Glomerular endothelial cell (primary cell): ENCODE measurements around the gene SHROOM3. TPM values are rescaled to one million over a fixed set of nuclear protein-coding genes. Genes with fewer than 3 reads are reported as not detected.
"Not testable (repeated sequence)": the region's sequence is repeated elsewhere in the genome, so short reads cannot be mapped to it uniquely, and the experiment has no call there.

Experiments
- DNase-seq: peaks from one replicate; pipeline ENCODE4 v3.0.0-alpha.2; 2011; ENCODE audit warnings: low read depth, low spot score; ENCODE audit errors: extremely low read depth
- total RNA-seq: library from RNA; depleted of rRNA; stranded (reverse); fragments of >200 nt; gene quantifications from 2 replicates; pipeline ENCODE4 v1.2.3, GENCODE V29; 2015

The SHROOM3 gene
- total RNA-seq, 1 donor from 2014 or later = 3.8 TPM

DNA sequence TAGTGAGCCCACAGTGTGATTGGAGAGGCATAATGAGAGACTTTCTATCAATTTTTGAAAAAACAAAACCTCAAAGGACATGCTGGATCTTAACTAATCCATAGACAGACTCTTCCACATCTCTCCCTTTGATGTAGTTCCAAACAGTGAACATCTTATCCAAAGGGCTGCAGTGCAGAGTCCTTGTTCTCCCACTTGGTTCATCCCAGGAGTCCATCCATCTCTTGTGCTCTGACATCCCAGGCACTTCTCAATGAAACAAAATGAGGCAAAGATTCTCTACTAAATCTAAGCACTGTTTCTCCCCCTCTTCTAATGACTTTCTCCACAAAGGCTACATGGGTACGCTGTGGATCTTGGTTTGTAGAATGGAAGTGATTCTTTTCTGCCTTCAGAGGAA is 8.3 kb downstream of the SHROOM3 start:
- DNase-seq = no peak

DNA sequence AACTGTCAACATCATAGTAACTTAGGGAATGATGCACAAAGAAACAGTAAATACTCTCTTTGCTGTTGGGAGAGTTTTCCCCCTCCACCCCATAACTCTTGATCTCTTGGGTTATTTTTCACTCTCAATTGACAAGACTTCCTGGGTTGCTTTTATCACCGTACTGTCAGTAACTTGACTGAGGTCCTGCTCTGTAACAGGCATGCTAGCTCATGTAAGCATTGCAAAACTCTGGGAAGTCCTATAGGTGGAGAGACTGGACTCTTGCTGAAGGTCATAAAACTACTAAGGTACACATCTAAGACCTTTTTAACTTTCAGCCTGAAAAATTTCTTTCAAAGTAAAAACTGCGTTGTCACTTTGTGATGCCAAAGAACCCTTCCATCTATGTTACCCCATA is 10.9 kb downstream of the SHROOM3 start:
- no peak for DNase-seq

DNA sequence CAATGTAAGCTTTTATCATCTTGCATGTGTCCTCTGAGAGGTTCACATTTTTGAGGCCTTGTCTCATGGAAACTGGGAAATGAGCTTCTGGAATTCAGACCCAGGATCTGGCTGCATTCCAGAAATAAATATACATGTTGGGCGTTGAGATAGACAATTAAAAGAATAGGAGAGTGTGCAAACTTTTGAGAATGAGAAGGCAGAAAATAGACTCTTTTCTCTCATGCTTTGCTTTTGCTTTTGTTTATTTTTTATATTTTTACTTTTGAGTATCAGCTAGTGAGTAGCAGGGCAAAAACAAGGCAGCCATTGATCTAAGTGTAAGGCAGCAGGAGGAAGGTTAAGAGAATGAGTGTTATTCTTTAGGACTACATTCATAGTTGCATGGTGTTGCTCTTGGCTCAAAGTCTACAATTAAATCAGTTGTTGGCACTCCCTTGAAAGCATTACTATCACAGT is 12.4 kb downstream of the SHROOM3 start:
- no peak for DNase-seq

DNA sequence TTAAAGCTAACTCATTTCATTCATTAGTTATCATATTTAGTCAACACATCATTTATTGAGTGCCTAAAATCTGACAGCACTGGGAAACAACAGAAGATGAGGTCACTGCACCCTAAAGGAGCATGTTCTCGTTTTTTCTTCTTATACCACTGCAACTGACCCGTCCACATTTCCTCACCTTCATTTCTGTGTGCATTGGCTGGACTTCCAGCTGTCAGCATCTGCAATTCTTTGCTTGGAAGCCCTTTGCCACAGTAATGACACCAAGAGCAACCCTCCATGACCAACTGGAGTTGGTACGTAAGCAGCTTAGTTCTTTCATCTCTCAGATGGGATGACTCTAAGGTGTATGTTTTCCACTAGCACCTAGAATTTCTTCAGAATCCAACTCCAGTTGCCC is 13.2 kb downstream of the SHROOM3 start:
- no peak for DNase-seq

DNA sequence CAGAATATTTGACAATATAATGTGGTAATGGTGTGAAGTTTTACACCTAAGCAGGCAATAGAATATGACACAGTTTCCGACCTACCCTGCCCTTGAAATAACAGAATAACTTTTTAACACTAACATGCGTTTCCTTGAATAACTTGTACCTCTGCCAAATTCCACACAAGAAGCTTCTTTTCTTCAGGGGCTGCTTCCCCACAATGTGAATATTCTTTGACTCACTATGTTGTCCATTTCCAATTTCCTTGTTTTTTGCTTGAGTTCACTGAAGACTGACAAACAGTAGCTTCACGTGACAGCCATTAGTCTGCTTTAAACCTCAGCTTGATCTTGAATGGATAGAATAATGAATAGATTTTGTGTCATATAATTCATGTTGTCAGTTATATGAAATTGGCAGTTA is 14.3 kb downstream of the SHROOM3 start:
- peak; percentile 45 for DNase-seq

DNA sequence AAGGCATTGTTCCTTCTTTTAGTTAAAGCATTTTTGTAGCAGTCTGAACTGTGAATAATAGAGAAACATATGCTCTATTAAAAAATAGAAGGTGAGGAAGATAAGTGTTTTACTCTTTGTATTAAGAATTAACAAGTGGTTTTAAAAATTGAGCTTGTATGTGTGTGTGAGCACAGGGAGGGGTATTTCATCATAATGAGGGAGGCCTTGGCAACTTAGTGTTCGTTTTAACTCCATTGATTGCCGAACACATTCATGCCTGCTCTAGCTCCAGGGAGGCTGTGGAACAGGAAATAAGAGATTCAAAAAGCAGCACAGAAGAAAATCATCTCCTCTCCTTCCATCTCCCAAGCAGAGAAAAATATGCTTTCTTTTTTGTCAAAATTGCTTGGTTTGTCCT is 14.8 kb downstream of the SHROOM3 start:
- DNase-seq = no peak

DNA sequence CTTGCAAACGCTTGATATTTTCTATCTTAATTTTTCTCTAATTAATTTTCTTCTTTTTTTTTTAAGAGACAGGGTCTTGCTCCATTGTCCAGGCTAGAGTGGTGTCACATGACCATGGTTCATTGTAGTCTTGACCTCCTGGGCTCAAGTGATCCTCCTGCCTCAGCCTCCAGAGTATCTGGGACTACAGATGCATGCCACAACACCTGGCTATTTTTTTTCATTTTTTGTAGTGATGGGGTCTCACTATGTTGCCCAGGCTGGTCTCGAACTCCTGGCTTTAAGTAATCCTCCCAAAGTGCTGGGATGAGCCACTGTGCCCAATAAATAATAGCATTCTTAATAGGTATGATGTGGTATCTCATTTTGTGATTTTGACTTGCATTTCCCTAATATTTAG is 18.2 kb downstream of the SHROOM3 start:
- no peak for DNase-seq

DNA sequence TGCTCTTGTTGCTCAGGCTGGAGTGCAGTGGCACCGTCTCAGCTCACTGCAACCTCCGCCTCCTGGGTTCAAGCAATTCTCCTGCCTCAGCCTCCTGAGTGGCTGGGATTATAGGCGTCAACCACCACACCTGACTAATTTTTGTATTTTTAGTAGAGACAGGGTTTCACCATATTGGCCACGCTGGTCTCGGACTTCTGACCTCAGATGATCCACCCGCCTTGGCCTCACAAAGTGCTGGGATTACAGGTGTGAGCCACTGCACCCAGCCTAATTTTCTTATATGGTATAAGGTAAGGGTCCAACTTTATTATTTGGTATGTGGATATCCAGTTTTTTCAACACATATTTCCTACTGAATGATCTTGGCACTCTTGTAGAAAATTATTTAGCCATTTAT is 19.0 kb downstream of the SHROOM3 start:
- not testable (repeated sequence) for DNase-seq

DNA sequence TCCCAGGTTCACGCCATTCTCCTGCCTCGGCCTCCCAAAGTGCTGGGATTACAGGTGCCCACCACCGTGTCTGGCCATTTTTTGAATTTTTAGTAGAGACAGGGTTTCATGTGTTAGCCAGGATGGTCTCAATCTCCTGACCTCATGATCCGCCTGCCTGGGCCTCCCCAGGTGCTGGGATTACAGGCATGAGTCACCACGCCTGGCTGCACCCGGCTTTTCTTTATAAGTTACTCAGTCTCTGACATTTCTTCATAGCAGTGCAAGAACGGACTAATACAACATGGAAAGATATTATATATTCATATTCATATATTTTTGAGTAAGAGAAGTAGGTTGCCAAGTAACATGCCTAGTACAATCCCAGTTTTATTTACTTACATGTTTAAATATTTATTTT is 22.9 kb downstream of the SHROOM3 start:
- no peak for DNase-seq

DNA sequence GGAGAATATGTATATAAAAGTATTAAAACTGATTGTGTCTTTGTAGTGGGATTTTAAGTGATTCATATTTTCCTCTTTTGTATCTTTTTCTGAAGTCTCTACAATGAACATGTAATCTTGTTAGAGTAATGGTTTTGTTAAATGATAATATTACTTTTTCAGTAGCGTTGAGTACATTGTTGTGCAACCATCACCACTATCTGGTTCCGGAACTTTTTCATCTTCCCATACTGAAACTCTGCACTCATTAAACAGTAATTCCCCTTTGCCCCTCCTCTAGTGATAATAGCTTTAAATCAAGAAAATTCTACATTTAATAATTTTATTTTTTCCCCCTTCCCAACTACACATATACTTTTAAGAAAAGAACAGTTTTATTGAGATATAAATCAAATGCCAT is 23.3 kb downstream of the SHROOM3 start:
- DNase-seq = no peak

DNA sequence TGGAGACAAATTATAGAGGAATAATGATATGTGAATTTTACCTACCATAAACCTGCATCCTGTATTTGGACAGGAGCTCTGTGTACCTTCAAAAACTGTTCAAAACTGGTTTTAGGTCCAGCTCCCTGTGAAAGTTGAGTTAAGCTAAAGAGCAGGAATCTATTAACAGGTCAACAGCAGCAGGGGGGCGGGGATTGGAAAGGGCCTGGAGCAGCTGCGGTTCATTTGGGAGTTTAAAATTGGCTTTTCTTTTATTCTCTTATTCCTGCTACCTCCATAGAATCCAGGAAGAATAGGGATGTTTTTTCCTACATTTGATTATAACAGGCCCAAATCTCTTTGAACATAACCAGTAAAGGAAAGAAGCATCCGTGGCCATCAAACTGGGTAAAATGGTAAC is 23.8 kb downstream of the SHROOM3 start:
- DNase-seq = no peak

DNA sequence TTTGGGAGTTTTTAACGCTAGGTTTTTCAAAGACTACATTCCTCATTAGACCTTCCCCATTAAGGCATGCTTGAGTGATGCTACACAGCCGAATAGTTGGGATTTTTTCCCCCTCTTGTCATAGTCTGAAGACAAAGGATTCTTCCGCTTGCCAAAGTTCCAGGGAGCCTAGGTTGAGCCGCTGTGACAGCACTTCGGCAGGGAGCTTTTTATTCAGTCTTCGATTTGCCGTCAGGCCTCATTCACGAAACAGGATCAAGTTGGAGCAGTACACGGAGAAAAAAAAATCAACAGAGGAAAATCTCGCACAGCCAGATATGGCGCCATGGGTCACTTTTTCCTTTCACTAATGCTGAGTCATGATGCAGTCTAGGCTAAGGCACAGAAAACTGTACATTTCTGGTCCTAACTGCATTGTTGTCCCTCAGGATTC is 24.3 kb downstream of the SHROOM3 start:
- DNase-seq = no peak

DNA sequence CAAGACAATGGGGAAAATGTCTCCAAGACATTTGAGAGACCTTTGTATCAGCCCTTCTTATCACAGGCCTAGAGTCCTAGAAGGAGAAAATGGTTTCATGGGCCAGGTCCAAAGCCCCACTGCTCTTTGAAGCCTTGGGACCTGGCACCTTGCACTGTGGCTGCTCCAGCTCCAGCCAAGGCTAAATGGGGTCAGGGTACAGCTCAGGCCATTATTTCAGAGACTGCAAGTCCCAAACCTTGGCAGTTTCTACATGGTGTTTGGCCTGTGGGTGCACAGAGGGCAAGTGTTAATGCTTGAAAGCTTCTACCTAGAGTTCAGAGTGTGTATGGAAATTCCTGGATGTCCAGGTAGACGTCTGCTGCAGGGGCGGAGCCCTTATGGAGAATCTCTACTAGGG is 28.5 kb downstream of the SHROOM3 start:
- no peak for DNase-seq

DNA sequence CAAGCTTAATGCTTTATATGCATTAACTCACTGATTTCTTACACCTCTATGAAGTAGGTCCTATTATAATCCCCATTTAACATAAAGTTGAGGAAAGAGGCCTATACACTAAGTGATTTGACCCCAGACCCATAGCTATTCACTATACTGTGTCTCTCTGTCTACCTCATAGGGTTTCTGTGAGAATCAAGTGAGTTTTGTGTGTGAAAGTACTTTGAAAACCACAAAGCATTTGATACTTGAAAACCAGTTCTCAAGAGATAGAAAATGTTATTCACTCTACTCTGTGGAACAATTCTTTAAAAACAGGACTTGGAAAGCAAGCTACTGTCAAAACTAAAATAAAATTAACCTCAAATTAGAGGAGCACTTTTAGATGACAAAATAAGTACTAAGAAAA is 35.0 kb downstream of the SHROOM3 start:
- DNase-seq = no peak

DNA sequence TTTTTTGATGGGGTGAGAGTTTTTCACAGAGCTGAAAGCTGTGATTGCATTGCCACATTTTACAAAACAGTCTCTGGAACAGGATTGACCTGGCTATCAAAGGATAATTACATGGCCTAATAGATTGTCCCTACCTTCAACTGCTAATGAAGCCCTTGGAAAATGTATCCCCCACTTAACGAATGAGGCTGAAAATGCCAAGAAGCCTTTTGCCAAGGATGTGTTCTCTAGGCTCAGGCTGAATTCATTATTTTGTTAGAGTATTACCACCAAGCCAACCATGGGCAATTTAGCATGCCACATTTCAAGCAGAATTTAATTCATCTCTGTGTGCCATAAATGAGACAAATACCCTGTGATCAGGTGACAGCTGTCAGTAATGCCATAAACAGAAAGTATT is 35.5 kb downstream of the SHROOM3 start:
- DNase-seq = no peak

DNA sequence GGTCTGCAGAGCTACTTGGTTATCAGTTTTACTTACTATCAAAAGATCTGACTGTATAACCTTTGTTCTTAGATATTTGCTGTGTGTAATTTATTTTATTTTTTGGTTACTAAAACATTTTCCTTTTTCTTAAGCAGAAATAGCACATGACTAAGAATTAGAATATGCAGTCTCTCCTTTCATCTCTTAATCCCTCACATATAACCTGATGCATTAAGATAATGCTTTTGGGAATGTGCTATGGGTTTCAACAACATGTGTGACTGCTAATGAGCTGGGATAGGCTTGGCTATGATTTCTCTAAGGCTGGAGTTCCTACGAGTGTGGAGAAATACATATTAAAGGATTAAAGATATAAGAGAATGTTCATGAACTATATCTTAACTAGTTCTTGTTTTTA is 41.5 kb downstream of the SHROOM3 start:
- no peak for DNase-seq

DNA sequence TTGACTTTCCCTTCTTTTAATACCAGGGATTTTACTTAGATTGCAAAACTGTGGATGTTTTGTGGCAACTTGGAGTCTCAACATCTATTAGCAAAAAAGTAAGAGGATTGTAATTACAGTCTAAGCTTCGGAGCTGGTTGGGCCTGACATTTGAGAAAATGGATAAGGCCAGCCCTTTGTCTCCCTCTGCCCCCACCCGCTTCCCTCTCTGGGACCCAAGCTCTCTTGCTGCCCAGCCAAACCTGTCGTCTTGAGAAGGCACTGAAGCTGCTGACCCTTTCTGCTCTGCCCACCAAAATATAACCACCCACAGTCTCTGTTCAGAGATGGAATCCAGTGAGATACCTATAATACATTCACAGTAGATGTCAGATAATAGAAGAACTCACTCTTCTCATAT is 49.6 kb downstream of the SHROOM3 start:
- no peak for DNase-seq

DNA sequence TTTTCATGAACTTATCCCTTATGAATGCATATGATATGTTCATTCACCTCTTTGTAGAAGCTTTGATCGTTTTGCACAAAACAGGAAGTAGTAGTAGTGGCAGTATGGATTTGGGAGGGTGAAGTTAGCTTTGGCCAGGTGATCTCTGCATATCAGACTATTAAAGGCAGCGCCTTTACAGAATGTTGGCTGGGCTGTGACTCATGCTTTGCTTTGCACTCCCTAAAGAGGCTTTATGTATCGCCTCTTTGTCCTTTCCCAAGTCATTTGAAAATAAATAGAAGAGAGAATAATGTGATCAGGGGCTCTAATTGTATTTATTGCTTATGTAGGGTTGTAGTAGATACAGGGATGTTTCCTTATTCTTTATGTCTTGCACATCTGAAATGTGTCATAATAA is 50.4 kb downstream of the SHROOM3 start:
- DNase-seq = no peak

DNA sequence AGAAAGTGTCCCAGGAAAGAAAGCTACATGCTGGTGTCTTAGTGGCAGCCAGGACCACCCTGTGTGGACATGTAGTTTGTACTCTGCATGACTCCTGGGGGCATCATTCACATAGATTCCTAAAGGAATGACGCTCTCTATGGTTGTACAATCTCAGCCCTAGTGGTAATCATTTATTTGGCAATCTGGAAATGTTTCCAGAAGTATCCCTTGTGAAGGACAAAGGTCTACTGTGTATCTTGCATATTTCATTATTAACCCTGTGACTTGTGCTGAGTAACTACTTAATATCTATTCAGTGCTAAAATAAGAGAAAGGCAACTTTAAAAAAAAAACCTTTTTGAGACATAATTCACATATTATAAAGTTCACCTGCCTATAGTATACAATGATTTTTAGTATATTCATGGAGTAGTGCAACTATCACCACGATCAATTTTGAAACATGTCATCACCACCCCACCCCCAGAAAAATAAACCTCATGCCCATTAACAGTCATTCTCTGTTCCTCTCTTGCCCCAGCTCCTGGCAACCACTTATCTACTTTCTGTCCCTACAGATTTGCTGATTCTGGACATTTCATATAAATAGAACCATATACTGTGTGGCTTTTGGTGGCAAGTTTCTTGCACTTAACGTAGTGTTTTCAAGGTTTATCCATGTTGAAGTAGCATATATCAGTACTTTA is 51.7 kb downstream of the SHROOM3 start:
- DNase-seq = no peak

DNA sequence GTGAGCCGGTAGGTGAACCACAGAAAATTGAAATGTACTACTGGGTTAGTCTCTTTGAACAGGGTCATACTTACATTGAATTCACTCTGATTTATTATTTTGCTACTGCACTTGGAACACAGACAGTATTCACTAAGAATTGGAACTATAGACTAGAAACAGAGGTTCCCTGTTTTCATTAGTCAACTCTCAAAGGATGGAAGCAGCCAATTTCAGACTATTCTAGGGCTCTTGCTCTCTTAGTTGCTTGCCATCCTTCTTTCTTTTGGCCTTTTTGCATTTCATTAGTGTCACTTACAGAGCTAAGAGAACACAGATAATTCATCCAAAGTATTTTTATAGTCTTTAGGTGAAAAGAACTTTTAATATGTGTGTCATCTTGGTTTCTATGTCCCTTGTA is 52.6 kb downstream of the SHROOM3 start:
- DNase-seq = no peak

DNA sequence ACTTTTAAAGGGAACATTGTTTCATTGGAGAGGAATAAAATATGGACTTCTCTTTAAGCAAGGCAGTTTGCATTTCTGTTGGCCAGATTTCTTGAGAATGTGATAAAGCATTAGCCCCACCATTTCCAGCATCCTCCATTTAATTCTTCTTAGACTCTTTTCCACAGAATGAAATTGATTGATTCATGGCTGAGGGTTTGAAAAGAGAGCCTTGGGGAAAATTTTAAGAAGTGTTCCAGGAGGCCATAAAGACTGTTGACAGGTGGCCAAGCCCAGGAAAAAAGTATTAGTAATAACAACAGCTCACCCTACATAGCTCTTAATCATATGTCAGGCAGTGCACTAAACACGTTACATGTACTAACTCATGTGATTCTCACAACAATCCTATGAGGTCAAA is 53.4 kb downstream of the SHROOM3 start:
- DNase-seq = no peak

DNA sequence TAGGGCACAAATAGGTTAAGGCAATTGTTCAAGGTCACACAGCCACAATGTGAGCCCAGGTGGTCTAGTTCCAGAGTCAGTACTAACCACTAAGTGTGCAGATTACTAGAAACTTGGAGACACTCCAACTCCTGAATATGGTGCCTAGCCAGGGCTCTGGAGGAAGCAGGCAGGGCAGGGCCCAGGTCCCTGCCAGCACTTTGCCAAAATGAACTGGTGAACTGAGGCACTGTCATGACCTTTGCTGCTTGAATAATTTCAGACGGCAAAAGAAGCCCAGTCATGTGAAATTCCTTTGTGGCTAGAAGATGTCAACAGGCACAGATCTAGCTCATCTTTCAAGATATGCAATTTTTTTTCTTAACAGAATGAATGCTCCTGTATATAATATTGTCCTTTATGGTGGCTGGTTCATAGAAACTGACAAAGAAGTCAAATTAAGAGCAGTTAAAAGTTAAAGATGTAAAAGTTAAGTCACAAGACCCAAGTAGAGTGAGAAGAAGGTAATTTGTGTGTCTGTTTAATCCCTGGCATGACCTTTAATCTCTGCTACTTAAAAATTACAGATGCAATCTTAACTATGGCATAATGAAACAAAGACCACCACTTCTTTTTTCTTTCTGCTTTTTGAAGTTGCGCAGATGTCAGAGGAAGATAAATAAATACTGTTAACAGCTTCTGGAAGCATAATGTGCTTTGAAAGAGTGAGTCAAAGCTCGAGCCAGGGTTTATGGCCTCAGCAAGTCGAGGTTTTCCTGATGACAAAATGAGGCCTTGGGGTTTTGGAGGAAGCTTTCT is 54.1 kb downstream of the SHROOM3 start:
- no peak for DNase-seq
